IPS-18a (cell line): ENCODE results near the gene DPYSL3.
"Not testable (repeated sequence)": the region's sequence is repeated elsewhere in the genome, so short reads cannot be mapped to it uniquely, and the experiment has no call there.

Experiments used
- H3K27ac ChIP-seq: one replicate; pipeline ENCODE4 v1.5.1; 2013; ENCODE audit warnings: low read length
- H3K27me3 ChIP-seq: one replicate; pipeline ENCODE4 v1.6.1; 2013; ENCODE audit warnings: mild to moderate bottlenecking, low read length; ENCODE audit not compliant: control insufficient read depth, insufficient read depth
- H3K36me3 ChIP-seq: one replicate; pipeline ENCODE4 v1.6.1; 2013; ENCODE audit warnings: low read depth, low read length; ENCODE audit not compliant: control insufficient read depth
- H3K4me1 ChIP-seq: one replicate; pipeline ENCODE4 v1.6.1; 2013; ENCODE audit warnings: low read depth, low read length; ENCODE audit not compliant: control insufficient read depth
- H3K4me3 ChIP-seq: one replicate; pipeline ENCODE4 v1.5.1; 2013; ENCODE audit warnings: low read length
- H3K9ac ChIP-seq: one replicate; pipeline ENCODE4 v1.6.1; 2013; ENCODE audit warnings: mild to moderate bottlenecking, low read length, moderate library complexity
- H3K9me3 ChIP-seq: one replicate; pipeline ENCODE4 v1.6.1; 2013; ENCODE audit warnings: low read depth, low read length; ENCODE audit not compliant: control insufficient read depth

DPYSL3 gene

DNA sequence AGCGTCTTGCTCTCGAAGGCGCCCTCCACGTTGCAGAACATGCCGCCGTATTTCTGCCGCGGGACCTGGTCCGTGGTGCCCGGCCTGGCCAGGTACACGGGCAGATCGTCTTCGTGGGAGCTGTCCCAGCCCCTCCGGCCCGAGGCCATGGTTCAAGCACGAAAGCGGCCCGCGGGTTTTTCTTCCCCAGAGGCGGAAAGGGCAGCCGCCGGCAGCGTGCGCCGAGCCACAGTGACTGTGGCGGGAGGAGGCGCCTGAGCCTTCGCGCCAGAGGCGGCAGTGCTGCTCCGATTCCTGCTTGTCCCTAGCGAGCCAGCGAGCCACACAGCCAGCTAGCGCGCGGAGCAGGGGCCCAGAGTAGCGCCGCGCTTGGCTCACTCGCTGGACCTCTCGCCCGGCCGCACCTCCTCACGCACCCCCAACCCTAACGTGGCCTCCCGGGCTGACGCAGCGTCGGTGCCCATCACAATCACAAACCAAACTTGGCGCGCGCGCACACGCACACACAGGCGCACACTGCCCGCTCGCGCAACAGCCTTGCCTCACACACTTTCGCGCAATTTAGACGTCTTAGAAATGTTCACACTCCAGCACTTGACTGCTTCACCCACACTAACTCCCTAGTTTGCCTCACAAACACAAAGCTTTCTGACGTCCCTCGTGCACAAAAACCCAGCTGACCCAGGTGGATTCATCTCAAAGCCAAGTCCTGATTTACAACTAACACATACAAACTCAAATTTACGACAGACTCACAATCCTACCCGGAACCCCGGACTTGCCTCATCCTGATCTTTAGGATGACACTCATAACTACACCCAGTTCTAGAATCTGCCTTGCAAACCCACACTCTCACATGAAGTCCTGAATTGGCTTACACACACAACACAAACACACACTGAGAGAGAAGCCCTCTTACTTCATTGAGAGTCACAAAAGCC, at the start of gene DPYSL3:
Gene DPYSL3 (minus strand): TSS at position 359 of the 942 bp plus-strand sequence. CDS start 210 bp downstream, at position 149.
- Histone ChIP-seq H3K27me3 (peaks cover 19% of the 10 kb centered on the region), H3K36me3 (no peaks in the 10 kb centered on the region), H3K4me3 (peak within 1 kb of the TSS; percentile 83), H3K27ac (no peak within 1 kb of the TSS), H3K9me3 (no peaks in the 10 kb centered on the region), H3K4me1 (peaks cover 17% of the 10 kb centered on the region), H3K9ac (peak within 1 kb of the TSS; percentile 69)

DNA sequence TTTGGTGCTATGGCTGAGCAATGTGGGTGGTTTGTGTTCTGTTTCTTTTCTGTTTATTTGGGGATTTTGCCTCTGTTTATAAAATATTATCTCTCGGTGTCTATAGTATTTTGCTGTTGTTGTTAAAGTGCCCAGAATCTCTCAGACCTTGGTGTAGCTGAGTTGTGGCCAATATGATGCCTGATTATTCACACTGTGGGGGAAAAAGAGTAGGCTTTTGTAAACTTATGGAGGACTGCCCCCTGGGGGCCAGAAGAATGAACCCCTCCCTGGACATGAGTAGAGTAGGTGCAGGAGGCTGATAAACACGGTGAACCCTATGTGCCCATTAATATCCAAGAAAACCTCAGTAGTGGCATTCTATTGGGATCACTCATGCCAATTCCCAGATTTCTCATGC, 49.0 kb upstream of the DPYSL3 start:
- Histone ChIP-seq H3K4me3 (no peak overlapping the region), H3K27me3 (no peaks in the 10 kb centered on the region), H3K4me1 (peaks cover 30% of the 10 kb centered on the region), H3K27ac (no peak overlapping the region), H3K9me3 (no peaks in the 10 kb centered on the region), H3K9ac (no peak overlapping the region), H3K36me3 (peaks cover 16% of the 10 kb centered on the region)

DNA sequence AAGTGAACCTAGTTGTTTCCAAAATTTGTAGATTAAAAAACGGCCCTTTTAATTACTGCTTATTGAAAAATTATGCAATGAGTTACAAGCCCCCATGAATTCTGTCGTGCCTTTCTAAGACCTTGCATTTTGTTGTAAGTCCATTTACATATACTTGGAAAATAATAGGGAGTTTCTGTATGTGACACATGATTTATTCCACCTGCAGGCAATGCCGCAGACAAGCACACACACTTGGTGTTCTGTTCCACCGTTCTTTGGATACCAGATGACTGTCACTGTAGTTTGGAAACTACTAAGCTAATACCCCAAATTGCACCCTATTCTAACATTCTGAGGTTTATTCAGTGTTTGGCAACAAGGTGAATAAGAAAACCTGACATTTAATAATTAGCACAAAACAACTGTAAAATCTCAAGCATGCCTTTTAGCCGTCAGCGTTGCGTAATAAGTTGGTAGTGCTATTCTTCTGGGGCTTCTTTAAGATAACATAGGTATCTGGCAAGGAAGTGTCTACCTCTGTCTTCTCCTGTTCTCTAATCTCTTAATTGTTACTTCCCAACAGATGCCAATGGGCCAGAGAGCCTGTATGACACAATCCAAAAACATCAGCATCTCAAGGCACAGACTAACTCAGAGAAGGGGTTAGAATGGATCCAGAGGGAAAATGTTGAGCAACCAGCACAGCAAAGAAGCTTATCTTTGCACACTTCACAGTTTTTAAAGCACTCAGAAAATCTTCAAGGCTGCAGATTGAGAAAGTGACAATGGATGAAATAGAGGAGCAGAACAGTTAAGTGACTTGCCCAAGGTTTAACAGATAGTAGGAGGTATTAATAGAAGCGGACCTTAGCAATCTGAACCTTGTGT, 48.2 kb upstream of the DPYSL3 start:
- Histone ChIP-seq H3K27ac (no peak overlapping the region), H3K4me3 (no peak overlapping the region), H3K9ac (no peak overlapping the region), H3K4me1 (peaks cover 25% of the 10 kb centered on the region), H3K27me3 (no peaks in the 10 kb centered on the region), H3K9me3 (no peaks in the 10 kb centered on the region), H3K36me3 (peaks cover 9% of the 10 kb centered on the region)

GRCh38 chr5:147555176-147555575, 45.3 kb upstream of the DPYSL3 start:
- Histone ChIP-seq H3K9ac (no peak overlapping the region), H3K36me3 (no peaks in the 10 kb centered on the region), H3K4me1 (peaks cover 14% of the 10 kb centered on the region), H3K27ac (no peak overlapping the region), H3K4me3 (no peak overlapping the region), H3K9me3 (no peaks in the 10 kb centered on the region), H3K27me3 (no peaks in the 10 kb centered on the region)

GRCh38 chr5:147554261-147554817, 44.5 kb upstream of the DPYSL3 start:
- Histone ChIP-seq H3K9ac (no peak overlapping the region), H3K27ac (no peak overlapping the region)

DNA sequence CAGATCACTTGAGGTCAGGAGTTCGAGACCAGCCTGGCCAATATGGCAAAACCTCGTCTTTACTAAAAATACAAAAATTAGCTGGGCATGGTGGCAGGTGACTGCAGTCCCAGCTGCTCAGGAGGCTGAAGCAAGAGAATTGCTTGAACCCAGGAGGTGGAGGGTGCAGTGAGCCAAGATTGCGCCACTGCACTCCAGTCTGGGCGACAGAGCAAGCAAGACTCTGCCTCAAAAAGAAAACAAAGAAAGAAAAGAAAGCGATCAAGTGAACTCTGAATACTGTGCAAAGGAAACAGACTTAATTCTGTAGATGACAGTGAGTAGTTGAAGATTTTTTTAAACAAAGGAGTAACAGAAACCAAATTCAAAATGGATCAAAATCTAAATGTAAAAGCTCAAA, 43.9 kb upstream of the DPYSL3 start:
- H3K4me3 ChIP-seq, H3K9ac ChIP-seq, H3K36me3 ChIP-seq, H3K9me3 ChIP-seq, H3K27me3 ChIP-seq, H3K27ac ChIP-seq: not testable (repeated sequence)
- peaks cover 11% of the 10 kb centered on the region for H3K4me1 ChIP-seq

More at GRCh38 chr5:147554261-147554817, 44.5 kb upstream of the DPYSL3 start:
- no peaks in the 10 kb centered on the region for H3K36me3 ChIP-seq
- peaks cover 14% of the 10 kb centered on the region for H3K4me1 ChIP-seq
- H3K4me3 ChIP-seq = no peak overlapping the region
- H3K27me3 ChIP-seq = no peaks in the 10 kb centered on the region
- H3K9me3 ChIP-seq = no peaks in the 10 kb centered on the region

- H3K9ac ChIP-seq = no peak overlapping the region
- H3K4me1 ChIP-seq = peaks cover 2% of the 10 kb centered on the region
- H3K36me3 ChIP-seq = no peaks in the 10 kb centered on the region
- H3K4me3 ChIP-seq = no peak overlapping the region
- no peaks in the 10 kb centered on the region for H3K9me3 ChIP-seq
- H3K27ac ChIP-seq = no peak overlapping the region
- no peaks in the 10 kb centered on the region for H3K27me3 ChIP-seq
Observed at GRCh38 chr5:147552897-147553296, 43.0 kb upstream of the DPYSL3 start.

- H3K4me1 ChIP-seq = no peaks in the 10 kb centered on the region
Observed at GRCh38 chr5:147551677-147552076, 41.8 kb upstream of the DPYSL3 start.

DNA sequence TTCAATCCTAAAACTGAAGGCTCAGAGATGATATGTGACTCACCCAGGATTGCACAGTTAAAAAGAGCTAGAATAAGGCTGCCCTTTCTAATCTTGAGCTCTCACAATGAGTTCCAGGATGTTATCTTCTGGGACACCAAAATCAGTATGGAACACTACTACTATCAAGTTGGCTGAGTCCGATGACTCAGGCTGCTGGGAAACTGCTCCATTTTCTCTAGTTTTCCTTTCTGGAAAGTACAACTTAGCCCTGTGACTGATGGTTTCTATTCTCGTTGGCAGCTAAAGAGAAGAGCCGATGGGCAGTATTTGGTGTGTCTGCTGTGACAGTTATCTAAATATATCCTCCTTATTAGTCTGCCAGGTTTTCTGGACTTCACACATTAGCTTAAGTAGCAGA, 37.9 kb upstream of the DPYSL3 start:
- H3K27me3 ChIP-seq = no peaks in the 10 kb centered on the region
- no peaks in the 10 kb centered on the region for H3K4me1 ChIP-seq
- no peaks in the 10 kb centered on the region for H3K9me3 ChIP-seq
- H3K36me3 ChIP-seq = no peaks in the 10 kb centered on the region
- H3K9ac ChIP-seq = no peak overlapping the region
- H3K27ac ChIP-seq = no peak overlapping the region
- no peak overlapping the region for H3K4me3 ChIP-seq

More at GRCh38 chr5:147551677-147552076, 41.8 kb upstream of the DPYSL3 start:
- no peak overlapping the region for H3K9ac ChIP-seq
- H3K9me3 ChIP-seq = no peaks in the 10 kb centered on the region
- H3K27me3 ChIP-seq = no peaks in the 10 kb centered on the region
- no peaks in the 10 kb centered on the region for H3K36me3 ChIP-seq
- no peak overlapping the region for H3K4me3 ChIP-seq
- no peak overlapping the region for H3K27ac ChIP-seq

GRCh38 chr5:147544556-147544955, 34.7 kb upstream of the DPYSL3 start:
- H3K27ac ChIP-seq = no peak overlapping the region
- no peaks in the 10 kb centered on the region for H3K27me3 ChIP-seq
- no peaks in the 10 kb centered on the region for H3K4me1 ChIP-seq
- H3K9me3 ChIP-seq = no peaks in the 10 kb centered on the region
- no peaks in the 10 kb centered on the region for H3K36me3 ChIP-seq
- no peak overlapping the region for H3K9ac ChIP-seq
- H3K4me3 ChIP-seq = no peak overlapping the region

- Histone ChIP-seq H3K9ac (no peak overlapping the region), H3K27ac (no peak overlapping the region), H3K4me3 (no peak overlapping the region), H3K9me3 (no peaks in the 10 kb centered on the region), H3K4me1 (no peaks in the 10 kb centered on the region), H3K27me3 (no peaks in the 10 kb centered on the region), H3K36me3 (no peaks in the 10 kb centered on the region)
Observed at GRCh38 chr5:147539053-147539452, 29.2 kb upstream of the DPYSL3 start.
